ENCODE results near the gene CREBBP.

GRCh38 chr16:3702082-3702481, 178.4 kb downstream of the CREBBP start:
- TF ChIP-seq POLR2A (IDR thresholded peaks at IDR 0.05) (no peak), POLR2AphosphoS5 (IDR thresholded peaks at IDR 0.05) (no peak), CTCF (IDR thresholded peaks at IDR 0.05) (no peak)

Measured in suprapubic skin (tissue), 4 donors.